ENCODE measurements around the gene GLRX5. TPM values are rescaled to one million over a fixed set of nuclear protein-coding genes. Genes with fewer than 3 reads are reported as not detected.

The GLRX5 gene
- total RNA-seq, 1 donor from 2014 or later, result 74.1 TPM

DNA sequence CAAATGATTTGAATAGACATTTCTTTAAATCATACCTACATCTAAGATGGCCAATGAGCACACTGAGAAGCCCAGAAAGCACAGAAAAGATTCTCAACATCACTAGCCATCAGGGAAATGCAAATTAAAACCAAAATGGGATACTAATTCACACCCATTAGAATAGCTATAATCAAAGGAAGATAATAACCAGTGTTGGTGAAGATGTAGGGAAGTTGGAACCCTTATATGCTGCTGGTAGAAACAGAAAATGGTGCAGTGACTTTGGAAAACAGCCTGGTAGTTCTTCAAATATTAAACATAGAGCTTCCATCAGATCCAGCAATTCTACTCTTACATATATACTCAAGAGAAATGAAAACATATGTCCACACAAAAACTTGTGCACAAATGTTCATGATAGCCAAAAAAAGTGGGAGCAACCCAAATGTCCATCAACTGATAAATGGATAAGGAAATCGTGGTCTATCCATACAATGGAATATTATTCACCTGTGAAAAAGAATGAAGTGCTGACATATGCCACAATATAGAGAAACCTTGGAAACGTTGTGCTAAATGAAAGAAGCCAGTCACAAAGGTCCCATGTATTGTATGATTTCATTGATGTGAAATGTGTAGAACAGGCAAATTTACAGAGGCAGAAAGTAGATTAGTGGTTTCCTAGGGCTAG, 42.8 kb upstream of the GLRX5 start:
- peaks cover 39 to 50% (median 43%) of the 10 kb centered on the region in 3 donors for H3K4me1 ChIP-seq (ENCODE audit: control insufficient read depth in 3 of 3, insufficient read depth in 3 of 3, low read length in 3 of 3)
- no peak overlapping the region for H3K9ac ChIP-seq (ENCODE audit: low read depth in 1 of 3, low read length in 3 of 3)
- H3K27me3 ChIP-seq (ENCODE audit: control insufficient read depth in 3 of 3, insufficient read depth in 3 of 3, low read length in 3 of 3), result no peaks in the 10 kb centered on the region
- H3K9me3 ChIP-seq (ENCODE audit: control insufficient read depth in 3 of 3, low read length in 3 of 3), result no peaks in the 10 kb centered on the region
- H3K4me3 ChIP-seq (ENCODE audit: low read length in 3 of 3), result no peak overlapping the region
- H3K27ac ChIP-seq (ENCODE audit: low read depth, low read length), result no peak overlapping the region
- H3K36me3 ChIP-seq (ENCODE audit: control insufficient read depth in 3 of 3, insufficient read depth in 3 of 3, low read length in 3 of 3), result no peaks in the 10 kb centered on the region

DNA sequence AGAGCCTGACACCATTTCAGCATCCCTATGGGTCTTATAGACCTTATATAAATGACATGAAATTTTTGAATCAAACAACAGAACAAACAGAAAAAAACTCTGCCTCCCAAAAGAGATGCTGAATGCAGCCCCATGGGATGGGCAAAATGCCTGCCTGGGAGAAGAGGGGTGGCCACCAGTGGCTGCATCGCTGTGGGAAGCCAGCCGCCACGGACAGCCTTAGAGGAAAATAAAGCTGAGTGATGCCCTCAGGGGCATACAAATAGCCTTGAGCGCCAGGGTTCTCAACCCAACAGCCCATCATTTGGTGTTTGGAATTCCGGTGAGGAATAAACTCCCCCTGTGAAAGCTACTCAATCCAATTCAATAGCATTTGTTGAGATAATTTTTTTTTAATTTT, 41.3 kb upstream of the GLRX5 start:
- H3K36me3 ChIP-seq (ENCODE audit: control insufficient read depth in 3 of 3, insufficient read depth in 3 of 3, low read length in 3 of 3), result no peaks in the 10 kb centered on the region
- H3K4me3 ChIP-seq (ENCODE audit: low read length in 3 of 3), result no peak overlapping the region
- H3K9me3 ChIP-seq (ENCODE audit: control insufficient read depth in 3 of 3, low read length in 3 of 3), result no peaks in the 10 kb centered on the region
- no peak overlapping the region for H3K9ac ChIP-seq (ENCODE audit: low read depth in 1 of 3, low read length in 3 of 3)
- H3K27me3 ChIP-seq (ENCODE audit: control insufficient read depth in 3 of 3, insufficient read depth in 3 of 3, low read length in 3 of 3), result no peaks in the 10 kb centered on the region
- H3K4me1 ChIP-seq (ENCODE audit: control insufficient read depth in 3 of 3, insufficient read depth in 3 of 3, low read length in 3 of 3), result peaks cover 45 to 58% (median 46%) of the 10 kb centered on the region in 3 donors
- no peak overlapping the region for H3K27ac ChIP-seq (ENCODE audit: low read depth, low read length)

DNA sequence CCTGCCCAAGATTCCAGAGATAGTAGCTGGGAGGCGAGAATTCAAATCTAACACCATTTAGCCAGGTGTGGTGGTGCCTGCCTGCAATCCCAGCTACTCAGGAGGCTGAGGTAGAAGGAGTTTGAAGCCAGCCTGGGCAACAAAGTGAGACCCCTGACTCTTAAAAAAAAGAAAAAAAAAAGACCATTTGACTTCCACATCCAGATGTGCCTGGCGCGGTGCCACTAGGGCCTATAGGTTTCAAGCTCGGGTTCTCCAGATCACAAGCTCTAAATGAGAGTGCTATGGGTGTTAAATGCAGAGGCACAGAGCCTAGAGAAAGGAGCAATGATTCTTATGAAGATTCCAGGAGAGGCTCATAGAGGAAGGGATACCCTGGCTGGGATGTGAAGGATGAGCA, 40.9 kb upstream of the GLRX5 start:
- Histone ChIP-seq H3K27ac (ENCODE audit: low read depth, low read length) (no peak overlapping the region), H3K4me3 (ENCODE audit: low read length in 3 of 3) (no peak overlapping the region), H3K9ac (ENCODE audit: low read depth in 1 of 3, low read length in 3 of 3) (no peak overlapping the region), H3K4me1 (ENCODE audit: control insufficient read depth in 3 of 3, insufficient read depth in 3 of 3, low read length in 3 of 3) (peaks cover 45 to 54% (median 46%) of the 10 kb centered on the region in 3 donors), H3K27me3 (ENCODE audit: control insufficient read depth in 3 of 3, insufficient read depth in 3 of 3, low read length in 3 of 3) (no peaks in the 10 kb centered on the region), H3K36me3 (ENCODE audit: control insufficient read depth in 3 of 3, insufficient read depth in 3 of 3, low read length in 3 of 3) (no peaks in the 10 kb centered on the region), H3K9me3 (ENCODE audit: control insufficient read depth in 3 of 3, low read length in 3 of 3) (no peaks in the 10 kb centered on the region)

DNA sequence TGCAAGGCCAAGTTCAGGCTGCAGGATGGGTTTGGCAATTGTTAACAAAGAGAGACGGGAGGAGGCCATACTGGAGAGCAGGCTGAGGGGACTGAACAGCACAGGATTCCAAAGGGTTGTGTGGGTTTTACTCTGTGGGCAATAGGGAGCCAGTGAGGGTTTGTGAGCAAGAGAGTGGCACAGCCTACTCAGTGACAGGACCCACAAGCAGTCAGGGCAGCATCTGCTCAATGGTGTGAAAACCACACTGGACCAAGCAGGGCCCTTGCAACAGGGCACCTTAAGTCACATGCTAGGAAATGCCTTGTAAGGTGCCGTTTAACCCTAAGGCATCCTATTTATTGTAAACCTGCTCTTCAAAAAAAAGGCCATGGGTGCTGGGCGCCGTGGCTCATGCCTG, 40.4 kb upstream of the GLRX5 start:
- Histone ChIP-seq H3K27ac (ENCODE audit: low read depth, low read length) (no peak overlapping the region), H3K36me3 (ENCODE audit: control insufficient read depth in 3 of 3, insufficient read depth in 3 of 3, low read length in 3 of 3) (no peaks in the 10 kb centered on the region), H3K9me3 (ENCODE audit: control insufficient read depth in 3 of 3, low read length in 3 of 3) (no peaks in the 10 kb centered on the region), H3K4me1 (ENCODE audit: control insufficient read depth in 3 of 3, insufficient read depth in 3 of 3, low read length in 3 of 3) (peaks cover 45 to 54% (median 46%) of the 10 kb centered on the region in 3 donors), H3K27me3 (ENCODE audit: control insufficient read depth in 3 of 3, insufficient read depth in 3 of 3, low read length in 3 of 3) (no peaks in the 10 kb centered on the region), H3K4me3 (ENCODE audit: low read length in 3 of 3) (no peak overlapping the region), H3K9ac (ENCODE audit: low read depth in 1 of 3, low read length in 3 of 3) (no peak overlapping the region)

DNA sequence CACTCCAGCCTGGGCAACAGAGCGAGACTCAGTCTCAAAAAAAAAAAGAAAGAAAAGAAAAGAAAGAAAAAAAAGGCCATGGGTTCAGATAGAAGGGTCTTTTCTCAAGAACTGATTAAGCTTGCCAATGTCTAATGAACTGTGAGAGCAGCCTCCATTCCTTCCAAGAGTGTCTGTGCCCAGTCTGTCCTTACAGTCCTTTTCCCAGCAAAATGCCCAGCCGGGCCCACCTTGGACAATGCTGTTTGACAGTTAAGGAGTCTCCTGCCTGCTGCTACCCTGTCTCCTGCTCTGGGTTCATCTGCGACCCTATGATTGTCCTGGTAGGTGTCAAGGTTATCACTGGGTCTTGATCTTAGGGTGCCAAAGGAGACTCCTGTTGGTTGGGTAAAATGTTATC, 39.8 kb upstream of the GLRX5 start:
- Histone ChIP-seq H3K4me1 (ENCODE audit: control insufficient read depth in 3 of 3, insufficient read depth in 3 of 3, low read length in 3 of 3) (peaks cover 42 to 51% (median 43%) of the 10 kb centered on the region in 3 donors), H3K9me3 (ENCODE audit: control insufficient read depth in 3 of 3, low read length in 3 of 3) (no peaks in the 10 kb centered on the region), H3K9ac (ENCODE audit: low read depth in 1 of 3, low read length in 3 of 3) (no peak overlapping the region), H3K4me3 (ENCODE audit: low read length in 3 of 3) (no peak overlapping the region), H3K27me3 (ENCODE audit: control insufficient read depth in 3 of 3, insufficient read depth in 3 of 3, low read length in 3 of 3) (no peaks in the 10 kb centered on the region), H3K27ac (ENCODE audit: low read depth, low read length) (no peak overlapping the region), H3K36me3 (ENCODE audit: control insufficient read depth in 3 of 3, insufficient read depth in 3 of 3, low read length in 3 of 3) (no peaks in the 10 kb centered on the region)

DNA sequence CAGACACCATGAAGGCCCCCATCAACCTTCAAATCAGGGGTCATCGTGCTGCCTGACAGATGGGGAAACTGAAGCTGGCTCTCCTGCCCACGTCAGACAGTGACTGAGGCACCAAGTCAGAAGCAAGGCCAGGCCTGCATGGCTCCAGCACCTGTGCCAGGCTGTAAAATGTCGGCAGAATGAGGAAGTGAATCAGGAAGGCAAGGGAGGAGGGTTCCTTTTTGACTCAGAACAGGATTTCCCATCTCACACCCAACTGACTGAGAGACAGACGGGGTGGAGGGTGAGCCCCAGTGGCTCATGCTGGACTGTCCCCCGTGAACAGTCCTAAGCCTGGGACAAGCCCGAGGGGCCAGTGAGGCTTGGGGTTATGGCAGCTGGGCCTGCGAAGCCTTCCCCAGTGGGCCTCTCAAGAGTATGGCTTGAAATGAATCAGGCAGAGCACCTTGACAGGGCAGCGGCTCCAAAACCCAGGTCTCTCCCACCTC, 39.3 kb upstream of the GLRX5 start:
- Histone ChIP-seq H3K9me3 (ENCODE audit: control insufficient read depth in 3 of 3, low read length in 3 of 3) (no peaks in the 10 kb centered on the region), H3K27me3 (ENCODE audit: control insufficient read depth in 3 of 3, insufficient read depth in 3 of 3, low read length in 3 of 3) (no peaks in the 10 kb centered on the region), H3K4me3 (ENCODE audit: low read length in 3 of 3) (no peak overlapping the region), H3K36me3 (ENCODE audit: control insufficient read depth in 3 of 3, insufficient read depth in 3 of 3, low read length in 3 of 3) (no peaks in the 10 kb centered on the region), H3K4me1 (ENCODE audit: control insufficient read depth in 3 of 3, insufficient read depth in 3 of 3, low read length in 3 of 3) (peaks cover 42 to 51% (median 43%) of the 10 kb centered on the region in 3 donors), H3K9ac (ENCODE audit: low read depth in 1 of 3, low read length in 3 of 3) (no peak overlapping the region), H3K27ac (ENCODE audit: low read depth, low read length) (peak overlapping the region; percentile 51)

DNA sequence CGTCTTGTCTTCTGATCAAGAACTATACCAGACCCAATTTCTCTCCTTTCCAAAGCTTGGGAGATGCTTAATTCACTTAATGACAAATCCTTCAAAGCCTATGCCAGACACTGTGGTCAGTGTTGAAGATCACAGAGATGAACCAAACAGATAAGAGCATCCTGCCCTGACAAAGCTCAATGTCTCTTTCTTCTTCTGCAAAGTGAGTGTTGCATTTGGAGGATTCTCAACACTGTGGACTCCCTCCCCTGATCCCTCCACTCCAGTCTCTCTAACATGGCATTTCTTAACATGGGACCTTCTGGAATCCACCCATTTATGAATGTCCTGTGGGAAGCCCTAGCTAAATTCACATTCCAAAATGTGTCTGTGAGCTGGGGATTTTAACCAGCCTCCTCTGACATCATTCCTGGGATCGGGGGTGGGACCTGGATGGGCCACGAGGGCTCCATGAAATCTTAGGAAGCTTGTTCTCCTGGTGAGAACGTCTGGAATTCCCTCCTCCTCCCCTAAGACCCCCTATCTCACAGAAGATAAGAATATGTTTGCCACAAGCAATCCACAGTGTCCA, 38.7 kb upstream of the GLRX5 start:
- Histone ChIP-seq H3K9ac (ENCODE audit: low read depth in 1 of 3, low read length in 3 of 3) (no peak overlapping the region), H3K36me3 (ENCODE audit: control insufficient read depth in 3 of 3, insufficient read depth in 3 of 3, low read length in 3 of 3) (no peaks in the 10 kb centered on the region), H3K4me3 (ENCODE audit: low read length in 3 of 3) (peak overlapping the region in 1 of 3 donors; percentile 43), H3K4me1 (ENCODE audit: control insufficient read depth in 3 of 3, insufficient read depth in 3 of 3, low read length in 3 of 3) (peaks cover 41 to 51% (median 42%) of the 10 kb centered on the region in 3 donors), H3K27ac (ENCODE audit: low read depth, low read length) (peak overlapping the region; percentile 51), H3K27me3 (ENCODE audit: control insufficient read depth in 3 of 3, insufficient read depth in 3 of 3, low read length in 3 of 3) (no peaks in the 10 kb centered on the region), H3K9me3 (ENCODE audit: control insufficient read depth in 3 of 3, low read length in 3 of 3) (no peaks in the 10 kb centered on the region)

DNA sequence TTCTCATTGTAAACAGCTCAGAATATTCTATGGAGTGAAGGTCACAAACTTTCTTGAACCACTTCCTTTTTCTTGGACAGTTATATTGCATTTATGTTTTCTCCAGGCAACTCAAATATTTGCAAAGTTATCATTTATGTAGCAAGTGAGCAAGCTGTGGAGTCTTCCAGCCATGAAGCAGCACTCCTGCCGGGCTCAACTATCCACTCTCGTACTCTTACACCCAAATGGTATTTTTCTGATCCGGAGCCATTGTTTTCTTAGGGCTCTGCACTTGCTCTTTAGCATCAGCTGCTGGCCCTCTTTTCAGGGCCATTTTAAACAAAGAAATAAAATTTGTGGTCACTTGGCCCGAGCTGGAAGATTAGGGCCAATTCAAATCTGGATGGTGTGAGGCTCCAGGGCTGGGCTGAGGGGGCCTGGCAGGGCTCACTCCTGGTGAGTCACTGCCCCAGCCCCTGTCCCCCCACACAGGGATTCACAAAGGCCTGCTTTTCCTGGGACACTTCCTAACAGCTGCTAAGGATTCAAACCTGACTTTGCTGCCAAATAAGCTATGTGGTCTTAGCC, 38.1 kb upstream of the GLRX5 start:
- Histone ChIP-seq H3K9ac (ENCODE audit: low read depth in 1 of 3, low read length in 3 of 3) (no peak overlapping the region), H3K27ac (ENCODE audit: low read depth, low read length) (peak overlapping the region; percentile 51), H3K36me3 (ENCODE audit: control insufficient read depth in 3 of 3, insufficient read depth in 3 of 3, low read length in 3 of 3) (no peaks in the 10 kb centered on the region), H3K4me3 (ENCODE audit: low read length in 3 of 3) (no peak overlapping the region), H3K9me3 (ENCODE audit: control insufficient read depth in 3 of 3, low read length in 3 of 3) (no peaks in the 10 kb centered on the region), H3K4me1 (ENCODE audit: control insufficient read depth in 3 of 3, insufficient read depth in 3 of 3, low read length in 3 of 3) (peaks cover 43 to 54% (median 45%) of the 10 kb centered on the region in 3 donors), H3K27me3 (ENCODE audit: control insufficient read depth in 3 of 3, insufficient read depth in 3 of 3, low read length in 3 of 3) (no peaks in the 10 kb centered on the region)

DNA sequence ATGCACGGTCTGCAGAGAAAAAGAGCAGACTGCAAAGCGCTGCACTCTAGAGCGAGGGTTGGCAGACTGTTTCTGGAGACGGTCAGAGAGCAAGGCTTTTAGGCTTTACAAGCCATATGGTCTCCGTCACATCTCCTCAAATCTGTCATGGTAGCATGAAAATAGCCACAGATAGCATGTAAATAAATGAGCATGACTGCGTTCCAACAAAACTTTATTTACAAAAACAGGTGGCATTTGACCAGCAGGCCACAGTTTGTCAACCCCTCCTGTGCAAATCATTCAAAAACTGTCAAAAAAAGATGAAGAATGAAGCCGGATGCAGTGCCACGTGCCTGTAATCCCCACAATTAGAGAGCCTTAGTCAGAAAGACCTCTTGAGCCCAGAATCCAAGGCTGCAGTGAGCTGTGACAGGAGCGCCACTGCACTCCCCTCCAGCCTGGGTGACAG, 37.3 kb upstream of the GLRX5 start:
- Histone ChIP-seq H3K4me3 (ENCODE audit: low read length in 3 of 3) (no peak overlapping the region), H3K27ac (ENCODE audit: low read depth, low read length) (no peak overlapping the region), H3K9ac (ENCODE audit: low read depth in 1 of 3, low read length in 3 of 3) (no peak overlapping the region), H3K36me3 (ENCODE audit: control insufficient read depth in 3 of 3, insufficient read depth in 3 of 3, low read length in 3 of 3) (no peaks in the 10 kb centered on the region), H3K9me3 (ENCODE audit: control insufficient read depth in 3 of 3, low read length in 3 of 3) (no peaks in the 10 kb centered on the region), H3K27me3 (ENCODE audit: control insufficient read depth in 3 of 3, insufficient read depth in 3 of 3, low read length in 3 of 3) (no peaks in the 10 kb centered on the region), H3K4me1 (ENCODE audit: control insufficient read depth in 3 of 3, insufficient read depth in 3 of 3, low read length in 3 of 3) (peaks cover 43 to 54% (median 48%) of the 10 kb centered on the region in 3 donors)

All from skeletal muscle tissue (tissue), 4 donors.